Measurements from ENCODE around the gene CDCA7.
"Not testable (repeated sequence)": the region's sequence is repeated elsewhere in the genome, so short reads cannot be mapped to it uniquely, and the experiment has no call there.

Gene CDCA7

GRCh38 chr2:173354582-173355131 lies at the start of gene CDCA7:
Gene CDCA7 (plus strand): TSS chr2:173354872. CDS start chr2:173354964, 92 bp downstream.
- peak; percentile 58 for DNase-seq

- no peak for DNase-seq
Observed at GRCh38 chr2:173305303-173305702, 49.4 kb upstream of the CDCA7 start.

DNA sequence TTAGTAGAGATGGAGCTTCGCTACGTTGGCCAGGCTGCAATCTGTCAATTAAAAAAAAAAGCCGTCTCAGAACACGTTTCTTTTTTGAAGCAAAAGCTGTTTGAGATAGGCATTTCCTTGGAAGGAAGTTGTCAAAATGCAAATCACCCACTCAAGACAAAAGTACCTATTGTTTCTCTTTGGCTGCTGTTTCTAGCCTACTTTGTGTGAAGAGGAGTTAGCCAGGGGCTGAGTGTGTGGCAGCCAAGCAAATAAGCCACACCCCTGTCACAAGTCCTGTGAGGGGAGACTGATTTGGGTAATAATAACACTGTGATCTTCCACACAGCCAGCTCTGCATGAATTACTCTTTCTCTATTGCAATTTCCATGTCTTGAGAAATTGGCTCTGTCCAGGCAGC lies 47.4 kb upstream of the CDCA7 start:
- DNase-seq, result no peak

- not testable (repeated sequence) for DNase-seq
Observed at GRCh38 chr2:173309370-173309769, 45.3 kb upstream of the CDCA7 start.

- DNase-seq, result no peak
Observed at GRCh38 chr2:173311844-173312606, 42.6 kb upstream of the CDCA7 start.

GRCh38 chr2:173323371-173323770 lies 31.3 kb upstream of the CDCA7 start:
- DNase-seq, result no peak

DNA sequence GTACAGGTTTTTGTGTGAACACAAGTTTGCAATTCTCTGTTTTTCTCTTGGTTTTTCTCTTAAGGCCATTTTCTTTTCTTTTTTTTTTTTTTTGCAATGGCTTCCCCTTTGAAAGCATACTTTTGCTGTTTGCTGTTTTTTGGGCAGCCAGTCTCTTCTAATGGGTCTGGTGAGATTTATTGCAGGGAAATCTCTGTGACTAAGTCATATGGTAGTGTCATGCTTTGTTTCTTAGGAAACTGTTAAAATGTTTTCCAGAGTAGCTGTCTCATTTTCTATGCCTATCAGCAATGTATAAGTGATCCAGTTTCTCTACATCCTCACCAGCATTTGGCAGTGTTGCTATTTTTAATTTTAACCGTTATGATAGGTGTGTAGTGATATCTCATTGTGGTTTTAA lies 27.9 kb upstream of the CDCA7 start:
- no peak for DNase-seq

DNA sequence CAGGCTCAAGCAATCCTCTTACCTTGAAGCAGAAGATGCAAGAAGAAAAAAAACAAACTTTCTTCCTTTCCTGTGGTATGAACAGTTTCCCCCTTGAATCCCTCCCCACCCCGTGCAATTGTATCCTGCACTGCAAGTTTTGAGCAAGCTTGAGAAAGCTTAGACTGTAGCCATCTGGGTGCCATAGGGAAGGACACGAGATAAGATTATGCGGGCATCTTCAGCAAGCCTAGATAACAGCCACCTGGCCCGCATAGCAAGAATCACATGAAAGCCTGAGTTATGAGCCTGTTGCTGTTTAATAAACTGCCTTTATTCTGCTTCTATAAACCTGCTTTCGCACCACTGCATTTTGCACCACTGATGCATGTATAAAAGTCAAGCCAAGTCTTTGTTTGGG lies 27.3 kb upstream of the CDCA7 start:
- no peak for DNase-seq

- not testable (repeated sequence) for DNase-seq
Observed at GRCh38 chr2:173333003-173333402, 21.7 kb upstream of the CDCA7 start.

- no peak for DNase-seq
Observed at GRCh38 chr2:173339807-173340206, 14.9 kb upstream of the CDCA7 start.

DNA sequence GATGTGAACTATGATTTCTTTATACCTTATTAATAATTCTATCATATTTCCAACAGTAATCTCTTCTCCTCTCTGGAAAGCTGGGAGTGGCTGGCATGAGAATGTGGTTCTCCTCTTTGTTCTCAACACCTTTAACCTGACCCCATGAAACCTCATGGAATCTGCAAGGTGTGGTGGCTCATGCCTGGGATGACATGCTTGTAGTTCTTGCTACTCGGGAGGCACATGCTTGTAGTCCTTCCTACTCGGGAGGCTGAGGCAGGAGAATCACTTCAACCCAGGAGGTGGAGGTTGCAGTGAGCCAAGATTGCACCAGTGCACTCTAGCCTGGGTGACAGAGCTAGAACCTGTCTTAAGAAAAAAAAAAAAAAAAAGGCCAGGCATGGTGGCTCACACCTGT lies 10.8 kb upstream of the CDCA7 start:
- no peak for DNase-seq

- DNase-seq, result no peak
Observed at GRCh38 chr2:173346035-173346434, 8.6 kb upstream of the CDCA7 start.

GRCh38 chr2:173347305-173348168 lies 7.1 kb upstream of the CDCA7 start:
- peak; percentile 82 for DNase-seq

- no peak for DNase-seq
Observed at GRCh38 chr2:173349287-173349686, 5.4 kb upstream of the CDCA7 start.

DNA sequence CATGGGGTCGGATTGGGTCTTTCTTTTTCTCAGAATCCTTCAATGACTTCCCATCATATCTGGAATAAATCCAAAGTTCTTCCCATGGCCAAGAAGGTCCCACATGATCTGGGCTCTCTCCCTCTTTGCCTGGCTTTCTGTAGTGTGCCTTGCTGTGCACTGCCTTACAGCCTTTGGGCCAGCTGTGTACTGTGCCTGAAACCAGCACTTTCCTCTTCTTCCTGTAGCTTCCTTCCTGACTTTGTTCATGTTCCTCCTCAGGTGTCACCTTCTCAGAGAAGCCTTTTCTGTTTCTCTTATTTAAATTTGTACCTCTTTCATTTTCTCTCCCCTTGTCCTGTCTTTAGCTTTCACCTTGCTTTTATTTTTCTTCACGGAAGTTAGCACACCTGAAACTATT lies 4.3 kb upstream of the CDCA7 start:
- DNase-seq, result no peak

DNA sequence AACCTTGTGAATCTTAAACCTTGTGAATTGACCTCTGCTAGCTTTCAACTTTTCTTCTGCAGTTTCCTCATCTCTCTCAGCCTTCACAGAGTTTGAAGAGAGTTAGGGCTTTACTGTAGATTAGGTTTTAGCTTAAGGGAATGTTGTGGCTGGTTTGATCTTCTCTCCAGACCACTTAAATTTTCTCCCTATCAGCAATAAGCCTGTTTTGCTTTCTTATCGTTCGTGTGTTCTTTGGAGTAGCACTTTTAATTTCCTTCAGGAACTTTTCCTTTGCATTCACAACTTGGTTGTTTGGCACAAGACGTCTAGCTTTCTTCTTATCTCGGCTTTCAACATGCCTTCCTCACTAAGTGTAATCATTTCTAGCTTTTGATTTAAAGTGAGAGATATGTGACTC lies 2.8 kb upstream of the CDCA7 start:
- DNase-seq, result no peak

- no peak for DNase-seq
Observed at GRCh38 chr2:173353556-173353955, 1.1 kb upstream of the CDCA7 start.

DNA sequence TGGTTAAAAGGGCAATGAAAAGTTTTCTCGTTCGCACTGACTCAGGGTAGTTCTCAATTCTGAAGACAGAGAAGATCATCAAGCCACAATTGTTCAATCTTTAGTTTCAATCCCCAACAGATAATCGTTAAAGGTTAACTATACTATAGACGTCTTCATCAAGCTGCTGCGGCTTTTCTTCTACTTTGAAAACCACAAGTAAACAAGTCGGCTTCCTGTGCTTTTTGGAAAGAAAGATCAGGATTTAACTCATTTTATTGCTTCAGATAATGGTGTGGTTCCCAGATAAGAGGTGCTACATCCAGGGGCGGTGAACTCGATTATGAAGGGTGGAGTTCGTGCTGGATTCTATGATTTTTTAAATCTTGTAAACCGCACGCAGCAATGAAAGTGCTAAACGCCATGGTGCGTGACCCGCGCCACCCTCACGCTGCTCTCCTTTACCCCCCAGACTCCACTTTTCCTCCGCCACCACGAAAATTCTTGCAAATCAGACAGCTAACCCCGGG lies 545 bp upstream of the CDCA7 start:
- no peak for DNase-seq

- peak; percentile 15 for DNase-seq
Observed at GRCh38 chr2:173355132-173355865, 627 bp downstream of the CDCA7 start.

- DNase-seq, result no peak
Observed at GRCh38 chr2:173355866-173356508, 1.3 kb downstream of the CDCA7 start.

GRCh38 chr2:173357346-173357745 lies 2.7 kb downstream of the CDCA7 start:
- DNase-seq, result peak; percentile 27

GRCh38 chr2:173358616-173359015 lies 3.9 kb downstream of the CDCA7 start:
- DNase-seq, result no peak

Data from NCI-H1092 (cell line).